Calu3 (cell line): Measurements from ENCODE around the gene TMC2. TPM values are rescaled to one million over a fixed set of nuclear protein-coding genes. Genes with fewer than 3 reads are reported as not detected.
A peak's percentile ranks its signal among the peaks of the same experiment; 100 is the strongest.
"Not testable (repeated sequence)": the region's sequence is repeated elsewhere in the genome, so short reads cannot be mapped to it uniquely, and the experiment has no call there.

ENCODE experiments used
- BruUV-seq: library from RNA; stranded (reverse); fragments of 400-500 nt; replicated peaks from 2 replicates; lab custom pipeline; 2021; lab: Mats Ljungman, UMichigan
- CTCF ChIA-PET: fragments of 300-600 bp; sonication (Branson Sonifier 250); formaldehyde crosslinking; loops from one replicate; lab custom pipeline; 2022; ENCODE audit warnings: antibody characterized with exemption; lab: Charles Lee
- DNase-seq: peaks from one replicate; pipeline ENCODE4 v3.0.0; 2022
- H3K27ac Mint-ChIP-seq: one replicate; pipeline ENCODE4 v1.8.0; 2022; ENCODE audit warnings: mixed read lengths; ENCODE audit not compliant: unreplicated experiment
- H3K27me3 Mint-ChIP-seq: one replicate; pipeline ENCODE4 v1.8.0; 2022; ENCODE audit warnings: mixed read lengths; ENCODE audit not compliant: unreplicated experiment
- H3K36me3 Mint-ChIP-seq: one replicate; pipeline ENCODE4 v1.8.0; 2022; ENCODE audit warnings: mild to moderate bottlenecking, moderate library complexity, mixed read lengths; ENCODE audit not compliant: insufficient read depth, unreplicated experiment
- H3K4me1 Mint-ChIP-seq: one replicate; pipeline ENCODE4 v1.8.0; 2022; ENCODE audit warnings: mild to moderate bottlenecking, low read depth, mixed read lengths; ENCODE audit not compliant: unreplicated experiment
- H3K4me3 Mint-ChIP-seq: one replicate; pipeline ENCODE4 v1.8.0; 2022; ENCODE audit warnings: mild to moderate bottlenecking, low read depth, moderate library complexity, mixed read lengths; ENCODE audit not compliant: unreplicated experiment
- H3K9me3 Mint-ChIP-seq: one replicate; pipeline ENCODE4 v1.8.0; 2022; ENCODE audit warnings: low read depth, mixed read lengths; ENCODE audit not compliant: unreplicated experiment
- CTCF ChIP-seq: fragments of 200-600 bp; IDR thresholded peaks from one replicate; pipeline ENCODE4 v1.8.0; 2022; ENCODE audit warnings: antibody characterized with exemption; ENCODE audit not compliant: unreplicated experiment
- intact Hi-C: fragments of 100-400 bp; cut with micrococcal nuclease; formaldehyde crosslinking; loops from one replicate; pipeline ENCODE4 v1.10.0; 2022; ENCODE audit not compliant: unreplicated experiment
- total RNA-seq: library from RNA; stranded (reverse); gene quantifications from 2 replicates; pipeline ENCODE4 v1.2.3, GENCODE V29; 2022

The TMC2 gene
- total RNA-seq, 1 experiment from 2014 or later, result not detected

GRCh38 chr20:2523919-2524708 is 12.3 kb upstream of the TMC2 start:
- Mint-ChIP-seq H3K4me1 (no peaks in the 10 kb centered on the region), H3K9me3 (no peaks in the 10 kb centered on the region), H3K36me3 (peaks cover 11% of the 10 kb centered on the region), H3K27ac (no peak overlapping the region), H3K4me3 (peak overlapping the region; percentile 87), H3K27me3 (peaks cover 41% of the 10 kb centered on the region)
- CTCF ChIA-PET, result interaction anchor here (0.6 to 1.2 kb wide), 6 partner anchors 90 to 1162 kb away, joined by 3 to 8 read pairs (median 4); no protein-coding TSS in a partner anchor
- BruUV-seq, result no TSS peak
- intact Hi-C loops, result loop anchor here (5.0 kb wide), 1 partner anchor 108 kb away; no protein-coding TSS in a partner anchor
- peak; percentile 84 for DNase-seq
- TF ChIP-seq CTCF, result peak; percentile 88

- CTCF ChIA-PET, result interaction anchor here (0.6 to 1.2 kb wide), 3 partner anchors 122 to 1163 kb away, joined by 3 to 8 read pairs (median 5); no protein-coding TSS in a partner anchor
- peaks cover 49% of the 10 kb centered on the region for H3K27me3 Mint-ChIP-seq
- no peak for DNase-seq
- peak overlapping the region; percentile 87 for H3K4me3 Mint-ChIP-seq
- no peak for TF ChIP-seq CTCF
- H3K4me1 Mint-ChIP-seq, result no peaks in the 10 kb centered on the region
- no TSS peak for BruUV-seq
- intact Hi-C loops, result loop anchor here (5.0 kb wide), 1 partner anchor 107 kb away; no protein-coding TSS in a partner anchor
- H3K9me3 Mint-ChIP-seq, result no peaks in the 10 kb centered on the region
- H3K27ac Mint-ChIP-seq, result peak overlapping the region; percentile 36
- peaks cover 11% of the 10 kb centered on the region for H3K36me3 Mint-ChIP-seq
Observed at GRCh38 chr20:2524709-2525506, 11.5 kb upstream of the TMC2 start.

- H3K27ac Mint-ChIP-seq, DNase-seq, H3K4me1 Mint-ChIP-seq, H3K4me3 Mint-ChIP-seq, H3K9me3 Mint-ChIP-seq, BruUV-seq, intact Hi-C loops: not testable (repeated sequence)
- CTCF ChIA-PET, result interaction anchor here (0.6 kb wide), 2 partner anchors 28 to 120 kb away, joined by 3 read pairs; no protein-coding TSS in a partner anchor
- peaks cover 46% of the 10 kb centered on the region for H3K27me3 Mint-ChIP-seq
- H3K36me3 Mint-ChIP-seq, result peaks cover 11% of the 10 kb centered on the region
Observed at GRCh38 chr20:2526218-2526583, 10.2 kb upstream of the TMC2 start.

- Mint-ChIP-seq H3K4me3 (no peak overlapping the region), H3K27me3 (peaks cover 57% of the 10 kb centered on the region), H3K27ac (no peak overlapping the region), H3K4me1 (no peaks in the 10 kb centered on the region), H3K9me3 (no peaks in the 10 kb centered on the region), H3K36me3 (peaks cover 11% of the 10 kb centered on the region)
- CTCF ChIA-PET, result no interaction called here
- DNase-seq, result no peak
- BruUV-seq, result no TSS peak
- intact Hi-C loops, result no loop called here
- TF ChIP-seq CTCF, result no peak
Observed at GRCh38 chr20:2527762-2528161, 8.6 kb upstream of the TMC2 start.
